DND-41 (cell line): ENCODE results near the gene ZNF429.
A peak's percentile ranks its signal among the peaks of the same experiment; 100 is the strongest.

Experiments
- ATAC-seq: fragments of 200-7000 bp; cut with Tn5 transposase; 3 replicates; pipeline ENCODE4 v1.9.1; 2021; ENCODE audit warnings: low read depth; ENCODE audit not compliant: insufficient read depth
- DNase-seq: peaks from one replicate; pipeline ENCODE4 v3.0.0-alpha.2; 2020
- H2AFZ ChIP-seq: 2 replicates; pipeline ENCODE4 v1.6.0; 2012; ENCODE audit warnings: low read depth, low read length
- H3K27ac ChIP-seq: 2 replicates; pipeline ENCODE4 v1.5.1; 2012; ENCODE audit warnings: low read length, inconsistent platforms
- H3K27me3 ChIP-seq: fragments of 200-600 bp; sonication (generic); 2 replicates; pipeline ENCODE4 v1.6.0; 2012; ENCODE audit warnings: low read length, mild to moderate bottlenecking, inconsistent platforms; ENCODE audit not compliant: insufficient read depth, poor library complexity
- H3K36me3 ChIP-seq: 2 replicates; pipeline ENCODE4 v1.5.1; 2012; ENCODE audit warnings: low read length, inconsistent platforms; ENCODE audit not compliant: insufficient read depth
- H3K4me1 ChIP-seq: 2 replicates; pipeline ENCODE4 v1.5.1; 2012; ENCODE audit warnings: mild to moderate bottlenecking, low read length; ENCODE audit not compliant: insufficient read depth
- H3K4me2 ChIP-seq: 2 replicates; pipeline ENCODE4 v1.6.0; 2012; ENCODE audit warnings: mild to moderate bottlenecking, moderate library complexity, low read length, inconsistent platforms; ENCODE audit not compliant: insufficient read depth
- H3K4me3 ChIP-seq, 2 experiments: fragments of 200-600 bp in 1 of 2; shearing (Covaris generic) in 1 of 2; 2 replicates each; pipeline ENCODE4 v1.5.1; 2012 to 2016; ENCODE audit warnings: inconsistent platforms in 2 of 2, low read length in 2 of 2, mild to moderate bottlenecking in 2 of 2, low read depth in 1 of 2, moderate library complexity in 1 of 2
- H3K79me2 ChIP-seq: 2 replicates; pipeline ENCODE4 v1.6.0; 2012; ENCODE audit warnings: low read length, inconsistent platforms; ENCODE audit not compliant: insufficient read depth
- H3K9ac ChIP-seq: 2 replicates; pipeline ENCODE4 v1.6.0; 2012; ENCODE audit warnings: low read depth, mild to moderate bottlenecking, inconsistent platforms, low read length, moderate library complexity
- H3K9me3 ChIP-seq: 2 replicates; pipeline ENCODE4 v1.5.1; 2012; ENCODE audit warnings: low read length, moderate library complexity, mild to moderate bottlenecking, inconsistent platforms; ENCODE audit not compliant: insufficient read depth, severe bottlenecking
- H4K20me1 ChIP-seq: 2 replicates; pipeline ENCODE4 v1.6.0; 2012; ENCODE audit warnings: low read length; ENCODE audit not compliant: insufficient read depth
- EZH2 ChIP-seq: IDR thresholded peaks from 3 replicates; pipeline ENCODE4 v1.6.1; 2012; ENCODE audit warnings: borderline replicate concordance, low read depth, mild to moderate bottlenecking, moderate library complexity, low read length, inconsistent platforms; ENCODE audit not compliant: severe bottlenecking
- TF ChIP-seq, protein P1 (sequence below): IDR thresholded peaks from 2 replicates; pipeline ENCODE4 v1.5.1; 2012; ENCODE audit warnings: borderline replicate concordance, low read length, moderate library complexity, mild to moderate bottlenecking; ENCODE audit not compliant: poor library complexity, severe bottlenecking; ENCODE audit errors: extremely low read depth

Gene ZNF429

DNA sequence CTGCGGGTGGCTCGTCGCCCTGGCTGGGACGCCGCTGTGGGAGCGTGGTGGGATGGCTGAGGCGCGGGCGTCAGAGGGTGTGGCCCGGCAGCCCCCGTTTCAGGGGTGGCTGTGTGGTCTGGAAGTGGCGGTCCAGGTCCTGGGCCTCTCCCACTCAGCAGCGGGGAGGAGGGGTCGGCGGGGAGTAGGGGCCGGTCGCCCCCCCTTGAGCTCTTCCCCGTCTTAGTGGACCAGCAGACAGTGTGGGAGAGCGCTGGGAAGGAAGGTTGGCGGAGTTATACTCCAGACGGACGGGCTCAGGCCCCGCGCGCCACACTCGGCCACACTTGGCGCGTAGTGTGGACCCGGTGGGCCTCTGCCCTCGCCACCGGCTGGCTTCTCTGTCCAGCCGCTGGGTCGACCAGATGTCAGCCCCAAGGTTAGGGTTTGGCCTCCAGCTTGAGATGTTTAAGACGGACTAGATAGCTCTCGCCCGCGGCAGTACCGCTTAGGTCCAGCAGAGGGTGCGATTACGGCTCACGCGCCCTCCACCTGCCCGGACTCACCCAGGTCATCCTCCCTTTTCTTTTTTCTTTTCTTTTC lies 21.7 kb upstream of the ZNF429 start:
- peak; percentile 58; the same call in 2 of the 3 replicates for ATAC-seq

GRCh38 chr19:21484631-21485030 lies 20.8 kb upstream of the ZNF429 start:
- Histone ChIP-seq H3K9ac (no peak overlapping the region), H2AFZ (no peak overlapping the region), H3K27ac (no peak overlapping the region), H3K79me2 (no peaks in the 10 kb centered on the region), H3K4me3 (no peak overlapping the region), H3K9me3 (peaks cover 18% of the 10 kb centered on the region), H3K36me3 (no peaks in the 10 kb centered on the region), H3K4me1 (no peaks in the 10 kb centered on the region), H4K20me1 (no peaks in the 10 kb centered on the region), H3K4me2 (no peak overlapping the region), H3K27me3 (no peaks in the 10 kb centered on the region)
- TF ChIP-seq EZH2, result no peak
- TF ChIP-seq, protein P1, sequence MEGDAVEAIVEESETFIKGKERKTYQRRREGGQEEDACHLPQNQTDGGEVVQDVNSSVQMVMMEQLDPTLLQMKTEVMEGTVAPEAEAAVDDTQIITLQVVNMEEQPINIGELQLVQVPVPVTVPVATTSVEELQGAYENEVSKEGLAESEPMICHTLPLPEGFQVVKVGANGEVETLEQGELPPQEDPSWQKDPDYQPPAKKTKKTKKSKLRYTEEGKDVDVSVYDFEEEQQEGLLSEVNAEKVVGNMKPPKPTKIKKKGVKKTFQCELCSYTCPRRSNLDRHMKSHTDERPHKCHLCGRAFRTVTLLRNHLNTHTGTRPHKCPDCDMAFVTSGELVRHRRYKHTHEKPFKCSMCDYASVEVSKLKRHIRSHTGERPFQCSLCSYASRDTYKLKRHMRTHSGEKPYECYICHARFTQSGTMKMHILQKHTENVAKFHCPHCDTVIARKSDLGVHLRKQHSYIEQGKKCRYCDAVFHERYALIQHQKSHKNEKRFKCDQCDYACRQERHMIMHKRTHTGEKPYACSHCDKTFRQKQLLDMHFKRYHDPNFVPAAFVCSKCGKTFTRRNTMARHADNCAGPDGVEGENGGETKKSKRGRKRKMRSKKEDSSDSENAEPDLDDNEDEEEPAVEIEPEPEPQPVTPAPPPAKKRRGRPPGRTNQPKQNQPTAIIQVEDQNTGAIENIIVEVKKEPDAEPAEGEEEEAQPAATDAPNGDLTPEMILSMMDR, result no peak
- DNase-seq, result no peak
- ATAC-seq, result no peak

More for the DNA sequence above, 21.7 kb upstream of the ZNF429 start:
- Histone ChIP-seq H2AFZ (no peak overlapping the region), H3K9ac (no peak overlapping the region), H3K4me1 (no peaks in the 10 kb centered on the region), H3K79me2 (no peaks in the 10 kb centered on the region), H3K9me3 (peaks cover 11% of the 10 kb centered on the region), H4K20me1 (no peaks in the 10 kb centered on the region), H3K4me2 (no peak overlapping the region), H3K27ac (no peak overlapping the region), H3K36me3 (no peaks in the 10 kb centered on the region), H3K4me3 (no peak overlapping the region), H3K27me3 (no peaks in the 10 kb centered on the region)
- TF ChIP-seq EZH2, result no peak
- TF ChIP-seq, protein P1, result peak; percentile 72
- peak; percentile 55 for DNase-seq

GRCh38 chr19:21485926-21486325 lies 19.5 kb upstream of the ZNF429 start:
- ATAC-seq (no peak), DNase-seq (no peak)
- no peak overlapping the region for H3K4me2 ChIP-seq
- no peaks in the 10 kb centered on the region for H3K36me3 ChIP-seq
- H3K27me3 ChIP-seq, result no peaks in the 10 kb centered on the region
- peaks cover 20% of the 10 kb centered on the region for H3K9me3 ChIP-seq
- H2AFZ ChIP-seq, result no peak overlapping the region
- H3K4me1 ChIP-seq, result no peaks in the 10 kb centered on the region
- no peaks in the 10 kb centered on the region for H4K20me1 ChIP-seq
- H3K27ac ChIP-seq, result no peak overlapping the region
- no peak overlapping the region for H3K4me3 ChIP-seq
- H3K9ac ChIP-seq, result no peak overlapping the region
- no peaks in the 10 kb centered on the region for H3K79me2 ChIP-seq
- TF ChIP-seq, protein P1, result no peak
- no peak for TF ChIP-seq EZH2

DNA sequence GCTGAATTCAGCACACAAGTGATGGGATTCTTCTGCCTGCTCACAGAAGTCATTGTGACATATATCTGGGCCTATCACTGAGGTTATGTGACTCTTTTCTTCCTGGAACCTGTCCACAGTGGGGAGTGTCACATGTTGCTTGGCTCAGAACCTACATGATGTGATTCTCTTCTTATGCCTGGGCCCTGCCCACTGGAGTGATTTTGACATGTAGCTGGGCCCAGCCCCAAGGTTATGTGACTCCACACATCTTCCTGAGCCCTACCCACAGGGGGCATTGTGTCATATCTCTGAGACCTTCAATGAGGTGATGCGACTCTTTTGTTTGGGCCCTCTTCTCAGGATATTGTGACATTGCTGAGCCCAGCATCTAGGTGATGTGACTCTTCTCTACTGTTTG lies 17.4 kb upstream of the ZNF429 start:
- Histone ChIP-seq H3K27ac (no peak overlapping the region), H4K20me1 (no peaks in the 10 kb centered on the region), H3K9me3 (peaks cover 20% of the 10 kb centered on the region), H2AFZ (no peak overlapping the region), H3K9ac (no peak overlapping the region), H3K36me3 (no peaks in the 10 kb centered on the region), H3K4me1 (no peaks in the 10 kb centered on the region), H3K4me3 (no peak overlapping the region), H3K27me3 (no peaks in the 10 kb centered on the region), H3K79me2 (no peaks in the 10 kb centered on the region), H3K4me2 (no peak overlapping the region)
- TF ChIP-seq, protein P1, result no peak
- TF ChIP-seq EZH2, result no peak
- DNase-seq, result no peak
- ATAC-seq, result no peak
